NCI-H2107 treated with DMSO at 0.1 percent for 48 hours (cell line): ENCODE results near the gene ZNF860.
"Not testable (repeated sequence)": the region's sequence is repeated elsewhere in the genome, so short reads cannot be mapped to it uniquely, and the experiment has no call there.

ENCODE experiments used
- DNase-seq: peaks from one replicate; lab custom pipeline; 2025; ENCODE audit not compliant: unreplicated experiment; lab: John Stamatoyannopoulos, UW

The ZNF860 gene

DNA sequence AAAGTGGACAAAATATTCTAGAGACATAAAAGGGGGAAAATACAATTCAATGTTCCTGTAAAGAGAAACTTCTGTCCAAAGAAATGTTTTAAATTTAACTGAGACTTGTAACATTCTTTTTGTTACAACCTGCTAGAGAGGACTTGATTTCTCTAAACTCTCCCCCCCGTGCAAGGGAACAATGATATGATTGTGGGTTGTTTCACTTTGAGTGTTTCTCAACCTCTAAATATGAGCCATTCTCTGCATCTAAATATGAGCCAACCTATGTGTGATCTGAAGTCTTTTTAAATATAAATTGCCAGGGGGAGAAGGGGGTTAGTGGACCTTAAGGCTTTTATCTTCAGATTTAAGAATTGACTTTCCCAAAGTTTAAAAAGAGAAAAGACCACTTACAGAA, 14.6 kb downstream of the ZNF860 start:
- DNase-seq, result no peak

DNA sequence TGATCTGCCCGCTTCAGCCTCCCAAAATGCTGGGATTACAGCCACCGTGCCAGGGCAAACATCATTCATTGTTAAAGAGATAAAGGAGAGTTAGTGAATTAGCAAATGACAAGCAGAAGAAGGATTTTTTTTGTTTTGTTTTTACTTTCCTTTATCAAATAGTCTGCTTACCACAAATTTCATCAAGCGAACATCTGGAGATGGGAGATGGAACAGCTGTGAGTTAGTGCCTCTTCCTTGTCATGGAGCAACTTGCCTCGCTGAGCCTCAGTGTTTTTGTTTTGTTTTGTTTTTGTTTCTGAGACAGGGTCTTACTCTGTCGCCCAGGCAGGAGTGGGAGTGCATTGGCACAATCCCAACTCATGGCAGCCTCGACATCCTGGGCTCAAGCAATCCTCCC, 15.9 kb downstream of the ZNF860 start:
- no peak for DNase-seq

DNA sequence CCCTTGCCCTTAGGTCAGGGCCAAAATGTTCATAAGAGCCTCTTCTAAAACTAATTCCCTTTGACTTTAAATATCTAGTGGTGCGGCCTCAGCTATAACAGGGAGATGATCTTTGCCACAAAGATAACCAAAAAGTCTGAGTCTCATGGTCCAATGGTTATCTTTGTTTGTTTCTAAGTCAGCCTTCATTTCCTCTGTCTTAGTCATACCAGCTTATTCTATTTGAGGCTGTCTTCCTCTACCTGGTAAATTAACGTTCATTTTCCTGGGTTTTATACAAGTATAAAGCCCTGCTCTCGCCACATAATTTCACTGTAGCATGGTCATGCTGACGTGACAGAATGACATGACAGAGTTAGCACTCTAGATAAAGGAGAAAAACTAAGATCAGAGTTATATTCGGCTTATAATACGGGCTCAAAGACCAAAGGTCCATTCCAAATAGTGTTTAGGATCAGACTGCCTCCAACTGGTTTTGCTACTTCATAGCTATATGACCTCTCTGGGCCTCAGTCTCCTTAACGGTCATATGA, 18.4 kb downstream of the ZNF860 start:
- DNase-seq, result no peak

DNA sequence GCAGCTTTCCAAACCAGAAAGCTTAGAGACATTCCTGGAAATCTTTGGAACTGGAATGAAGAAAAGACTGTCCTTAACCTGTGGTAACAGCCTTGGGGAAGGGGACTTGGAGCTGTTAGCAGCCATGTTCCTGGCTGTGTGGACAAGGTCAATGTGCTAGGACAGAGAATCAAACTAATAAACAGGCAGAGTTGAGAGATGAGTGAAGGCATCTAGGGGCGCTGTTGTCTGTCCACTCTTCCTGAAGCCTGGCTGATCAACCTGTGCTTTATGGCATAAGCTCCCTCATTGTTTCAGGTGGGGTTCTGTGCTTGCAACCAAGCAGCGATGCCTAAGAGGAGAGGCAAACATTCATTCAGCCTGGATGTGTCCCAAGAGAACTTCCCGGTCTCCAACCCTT, 19.3 kb downstream of the ZNF860 start:
- DNase-seq, result no peak

- no peak for DNase-seq
Measured at GRCh38 chr3:32002561-32003368, 21.2 kb downstream of the ZNF860 start.

- no peak for DNase-seq
Measured at GRCh38 chr3:32003380-32003779, 21.8 kb downstream of the ZNF860 start.

DNA sequence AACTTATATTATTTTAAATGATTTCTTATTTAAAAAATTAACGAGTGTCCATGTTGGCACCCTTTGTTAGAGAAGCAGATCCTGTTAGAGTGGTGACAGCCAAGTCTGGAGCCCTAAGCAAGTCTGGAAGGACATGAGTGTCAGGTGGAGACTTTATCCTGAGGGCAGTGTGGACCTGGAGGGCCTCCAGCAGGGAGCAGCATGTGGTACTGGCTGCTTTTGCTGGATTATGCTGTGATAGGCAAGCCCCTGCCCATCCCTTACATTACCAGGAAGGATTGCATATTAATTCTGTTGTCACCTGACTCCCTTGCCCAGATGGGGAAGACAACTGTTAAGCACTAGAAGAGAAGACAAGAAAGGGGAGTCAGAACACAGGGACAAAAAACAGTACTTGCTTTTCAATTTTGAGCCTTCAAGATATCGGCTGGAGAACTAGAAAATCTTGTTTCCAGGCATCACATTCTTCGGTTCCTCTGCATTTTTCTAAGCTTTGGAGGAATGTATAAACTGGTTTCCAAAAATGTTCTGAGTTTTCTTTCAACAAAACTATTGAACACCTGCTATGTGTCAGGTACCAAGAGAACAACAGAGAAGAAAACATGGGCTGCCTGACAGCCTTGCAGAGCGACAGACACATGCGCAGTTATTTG, 22.7 kb downstream of the ZNF860 start:
- DNase-seq, result no peak

GRCh38 chr3:32009101-32009500, 27.6 kb downstream of the ZNF860 start:
- no peak for DNase-seq

GRCh38 chr3:32009957-32010356, 28.4 kb downstream of the ZNF860 start:
- DNase-seq, result no peak

DNA sequence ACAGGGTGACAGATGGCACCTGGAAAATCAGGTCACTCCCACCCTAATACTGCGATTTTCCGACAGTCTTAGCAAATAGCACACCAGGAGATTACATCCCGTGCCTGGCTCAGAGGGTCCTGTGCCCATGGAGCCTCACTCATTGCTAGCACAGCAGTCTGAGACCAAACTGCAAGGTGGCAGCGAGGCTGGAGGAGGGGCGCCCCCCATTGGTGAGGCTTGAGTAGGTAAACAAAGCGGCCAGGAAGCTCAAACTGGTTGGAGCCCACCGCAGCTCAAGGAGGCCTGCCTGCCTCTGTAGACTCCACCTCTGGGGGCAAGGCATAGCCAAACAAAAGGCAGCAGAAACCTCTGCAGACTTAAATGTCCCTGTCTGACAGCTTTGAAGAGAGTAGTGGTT, 29.1 kb downstream of the ZNF860 start:
- not testable (repeated sequence) for DNase-seq

GRCh38 chr3:32015638-32016037, 34.1 kb downstream of the ZNF860 start:
- DNase-seq, result not testable (repeated sequence)

GRCh38 chr3:32017286-32017685, 35.7 kb downstream of the ZNF860 start:
- DNase-seq, result no peak

- peak; percentile 40 for DNase-seq
Measured at GRCh38 chr3:32018757-32019564, 37.4 kb downstream of the ZNF860 start.

DNA sequence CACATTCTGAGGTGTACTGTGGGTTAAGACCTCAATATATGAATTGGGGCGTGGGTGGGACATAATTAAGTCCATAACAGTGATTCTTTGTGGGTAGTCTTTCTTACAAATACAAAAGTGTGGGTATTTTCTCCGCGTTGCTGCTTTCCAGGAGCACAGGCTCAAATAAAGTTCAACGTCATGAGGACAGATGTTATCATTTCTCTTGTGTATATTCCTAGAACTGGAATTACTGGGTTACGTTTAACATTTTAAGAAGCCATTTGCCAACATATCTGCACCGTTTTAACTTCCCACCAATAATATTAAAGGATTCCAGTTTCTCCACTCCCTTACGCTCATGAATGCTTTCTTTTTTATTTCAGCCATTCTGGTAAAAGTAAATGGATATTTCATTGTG, 39.6 kb downstream of the ZNF860 start:
- DNase-seq, result no peak

GRCh38 chr3:32021748-32022147, 40.2 kb downstream of the ZNF860 start:
- no peak for DNase-seq

DNA sequence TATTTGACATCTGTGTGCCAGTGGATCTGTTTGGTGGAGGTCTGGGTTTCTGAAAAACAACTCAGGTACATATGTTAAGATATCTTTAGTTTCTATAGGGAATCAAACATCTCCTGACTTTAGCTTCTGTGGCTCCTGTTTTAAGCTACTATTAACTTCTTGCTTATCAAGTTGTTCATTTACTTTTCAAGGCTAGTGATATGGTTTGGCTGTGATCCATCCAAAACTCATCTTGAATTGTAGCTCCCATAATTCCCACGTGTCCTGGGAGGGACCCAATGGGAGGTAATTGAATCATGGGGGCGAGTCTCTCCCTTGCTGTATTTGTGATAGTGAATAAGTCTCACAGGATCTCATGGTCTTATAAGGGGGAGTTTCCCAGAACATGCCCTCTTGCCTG, 41.4 kb downstream of the ZNF860 start:
- no peak for DNase-seq

DNA sequence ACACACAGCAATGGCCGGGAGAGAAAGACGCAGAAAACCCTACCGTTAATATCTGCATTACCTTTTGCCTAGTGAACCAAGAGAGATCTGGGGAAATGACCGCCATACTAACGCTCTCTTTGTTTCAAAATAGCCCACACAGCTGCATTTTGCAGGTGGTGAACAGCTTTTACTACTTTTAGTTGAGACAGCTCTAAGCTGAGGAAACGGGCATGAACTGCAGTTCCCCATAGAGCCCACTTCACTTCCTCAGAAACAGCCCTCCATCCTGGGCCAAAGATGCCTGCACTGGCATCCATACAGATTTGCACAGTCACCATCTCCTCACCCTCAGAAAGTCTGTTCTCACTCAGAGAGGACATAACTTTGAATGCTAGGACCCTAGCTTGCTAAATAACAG, 45.0 kb downstream of the ZNF860 start:
- DNase-seq, result no peak

GRCh38 chr3:32037932-32038267, 56.4 kb downstream of the ZNF860 start:
- DNase-seq, result no peak

- DNase-seq, result no peak
Measured at GRCh38 chr3:32041316-32041715, 59.8 kb downstream of the ZNF860 start.
